Neuronal stem cell (in vitro differentiated cells): ENCODE results near the gene HSD17B8.
A peak's percentile ranks its signal among the peaks of the same experiment; 100 is the strongest.
"Not testable (repeated sequence)": the region's sequence is repeated elsewhere in the genome, so short reads cannot be mapped to it uniquely, and the experiment has no call there.

Source experiments
- DNase-seq: peaks from one replicate; pipeline ENCODE4 v3.0.0-alpha.2; 2013; ENCODE audit warnings: low spot score
- H2AFZ ChIP-seq: one replicate; pipeline ENCODE4 v1.6.1; 2013; ENCODE audit warnings: mild to moderate bottlenecking, low read length, inconsistent platforms
- H2AK5ac ChIP-seq: 2 replicates; pipeline ENCODE4 v1.6.1; 2013; ENCODE audit warnings: low read depth, mild to moderate bottlenecking, inconsistent platforms, low read length, moderate library complexity, mixed read lengths
- H2BK120ac ChIP-seq: 2 replicates; pipeline ENCODE4 v1.6.1; 2013; ENCODE audit warnings: low read depth, mild to moderate bottlenecking, inconsistent platforms, low read length, moderate library complexity, mixed read lengths
- H2BK12ac ChIP-seq: one replicate; pipeline ENCODE4 v1.6.1; 2013; ENCODE audit warnings: low read length, inconsistent platforms
- H2BK15ac ChIP-seq: 2 replicates; pipeline ENCODE4 v1.6.1; 2013; ENCODE audit warnings: mild to moderate bottlenecking, low read length, inconsistent platforms, mixed read lengths
- H2BK5ac ChIP-seq: one replicate; pipeline ENCODE4 v1.6.1; 2013; ENCODE audit warnings: inconsistent platforms, mild to moderate bottlenecking, low read length, moderate library complexity
- H3K14ac ChIP-seq: one replicate; pipeline ENCODE4 v1.6.1; 2013; ENCODE audit warnings: low read length, inconsistent platforms
- H3K18ac ChIP-seq: 2 replicates; pipeline ENCODE4 v1.6.1; 2013; ENCODE audit warnings: low read length, inconsistent platforms
- H3K23ac ChIP-seq: 2 replicates; pipeline ENCODE4 v1.6.1; 2013; ENCODE audit warnings: low read depth, mild to moderate bottlenecking, mixed read lengths, low read length, inconsistent platforms; ENCODE audit not compliant: poor library complexity
- H3K27ac ChIP-seq: replicated peaks from 3 replicates; pipeline ENCODE4 v1.5.1; 2013; ENCODE audit warnings: low read length, inconsistent platforms
- H3K27me3 ChIP-seq, 3 experiments: 2 replicates each; pipeline ENCODE4 v1.6.1; 2013; ENCODE audit warnings: low read length in 3 of 3, mild to moderate bottlenecking in 2 of 3, inconsistent platforms in 1 of 3, low read depth in 1 of 3, mixed read lengths in 1 of 3, moderate library complexity in 1 of 3; ENCODE audit not compliant: control insufficient read depth in 3 of 3, insufficient read depth in 3 of 3
- H3K36me3 ChIP-seq, 2 donors: replicated peaks in 1 of 2; 2 replicates each; pipeline ENCODE4 v1.6.1; 2013; ENCODE audit warnings: low read length in 2 of 2; ENCODE audit not compliant: control insufficient read depth in 2 of 2, insufficient read depth in 2 of 2
- H3K4ac ChIP-seq: 2 replicates; pipeline ENCODE4 v1.6.1; 2013; ENCODE audit warnings: inconsistent platforms, mild to moderate bottlenecking, low read length, moderate library complexity
- H3K4me1 ChIP-seq, 2 donors: 1 replicate in 1 of 2; 2 replicates in 1 of 2; pipeline ENCODE4 v1.6.1; 2013; ENCODE audit warnings: low read length in 2 of 2, low read depth in 1 of 2; ENCODE audit not compliant: control insufficient read depth in 2 of 2, insufficient read depth in 1 of 2
- H3K4me2 ChIP-seq: one replicate; pipeline ENCODE4 v1.6.1; 2013; ENCODE audit warnings: mild to moderate bottlenecking, low read length, inconsistent platforms; ENCODE audit not compliant: insufficient read depth, poor library complexity, severe bottlenecking
- H3K4me3 ChIP-seq, 2 donors: 2 replicates each; pipeline ENCODE4 v1.5.1; 2013; ENCODE audit warnings: low read length in 2 of 2, mild to moderate bottlenecking in 2 of 2, inconsistent platforms in 1 of 2, moderate library complexity in 1 of 2
- H3K79me1 ChIP-seq: one replicate; pipeline ENCODE4 v1.6.1; 2013; ENCODE audit warnings: low read depth, mild to moderate bottlenecking, inconsistent platforms, low read length, moderate library complexity
- H3K9ac ChIP-seq: one replicate; pipeline ENCODE4 v1.6.1; 2013; ENCODE audit warnings: mild to moderate bottlenecking, low read depth, low read length, inconsistent platforms; ENCODE audit not compliant: poor library complexity
- H3K9me3 ChIP-seq, 2 donors: replicated peaks in 1 of 2; 2 replicates each; pipeline versions ENCODE3 to v1.6.1; 2013; ENCODE audit warnings: low read length in 2 of 2, mild to moderate bottlenecking in 2 of 2, inconsistent platforms in 1 of 2, low read depth in 1 of 2, mixed read lengths in 1 of 2, moderate library complexity in 1 of 2; ENCODE audit not compliant: control insufficient read depth in 2 of 2, insufficient read depth in 1 of 2
- H4K8ac ChIP-seq: one replicate; pipeline ENCODE4 v1.6.1; 2013; ENCODE audit warnings: low read depth, mild to moderate bottlenecking, inconsistent platforms, low read length, moderate library complexity
- H4K91ac ChIP-seq: one replicate; pipeline ENCODE4 v1.6.1; 2013; ENCODE audit warnings: low read length, low read depth, mild to moderate bottlenecking, inconsistent platforms; ENCODE audit not compliant: poor library complexity
- WGBS, 2 donors: extraction: QIAGEN DNeasy Blood & Tissue Kit; methylation state at CpG; one replicate each; pipeline ENCODE4 v1.1.7; 2013; ENCODE audit warnings: missing lambda C conversion rate in 2 of 2, mixed read lengths in 1 of 2; ENCODE audit not compliant: insufficient read length in 2 of 2, insufficient replicate concordance in 1 of 2; ENCODE audit errors: extremely low coverage in 2 of 2; 5-methylcytosine and 5-hydroxymethylcytosine counted together

The HSD17B8 gene

DNA sequence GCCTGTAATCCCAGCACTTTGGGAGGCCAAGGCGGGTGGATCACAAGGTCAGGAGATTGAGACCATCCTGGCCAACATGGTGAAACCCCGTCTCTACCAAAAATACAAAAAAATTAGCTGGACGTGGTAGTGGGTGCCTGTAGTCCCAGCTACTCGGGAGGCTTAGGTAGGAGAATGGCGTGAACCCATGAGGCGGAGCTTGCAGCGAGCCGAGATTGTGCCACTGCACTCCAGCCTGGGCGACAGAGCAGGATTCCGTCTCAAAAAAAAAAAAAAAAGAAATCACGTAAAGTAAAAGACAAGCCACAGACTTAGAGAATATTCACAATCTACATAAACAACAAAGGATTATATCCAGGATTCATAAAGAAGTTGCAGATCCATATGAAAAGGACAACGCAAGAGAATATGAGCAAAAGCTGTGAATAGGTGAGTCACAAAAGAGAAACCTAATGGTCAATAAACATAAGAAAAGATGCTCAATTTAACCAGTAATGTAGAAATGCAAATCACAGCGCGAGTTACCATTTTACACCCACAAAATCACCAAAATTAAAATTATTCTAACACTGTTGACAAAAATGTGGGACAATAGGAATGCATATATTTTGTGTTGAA is 22.2 kb downstream of the HSD17B8 start:
- not testable (repeated sequence) for DNase-seq, H3K4me2 ChIP-seq, H3K23ac ChIP-seq, H3K4ac ChIP-seq, H2AK5ac ChIP-seq, H4K8ac ChIP-seq, H2BK12ac ChIP-seq, H3K14ac ChIP-seq, H3K27ac ChIP-seq, H3K36me3 ChIP-seq, H3K4me1 ChIP-seq, H2BK5ac ChIP-seq, H3K79me1 ChIP-seq, H3K18ac ChIP-seq, H2AFZ ChIP-seq, H2BK120ac ChIP-seq, H3K9ac ChIP-seq, H2BK15ac ChIP-seq, H3K4me3 ChIP-seq, H4K91ac ChIP-seq, H3K9me3 ChIP-seq
- peaks cover 0 to 18% (median 0%) of the 10 kb centered on the region in 3 experiments for H3K27me3 ChIP-seq
- no CpG with 5 or more reads among the region's 14 CpGs for WGBS, 2 donors

DNA sequence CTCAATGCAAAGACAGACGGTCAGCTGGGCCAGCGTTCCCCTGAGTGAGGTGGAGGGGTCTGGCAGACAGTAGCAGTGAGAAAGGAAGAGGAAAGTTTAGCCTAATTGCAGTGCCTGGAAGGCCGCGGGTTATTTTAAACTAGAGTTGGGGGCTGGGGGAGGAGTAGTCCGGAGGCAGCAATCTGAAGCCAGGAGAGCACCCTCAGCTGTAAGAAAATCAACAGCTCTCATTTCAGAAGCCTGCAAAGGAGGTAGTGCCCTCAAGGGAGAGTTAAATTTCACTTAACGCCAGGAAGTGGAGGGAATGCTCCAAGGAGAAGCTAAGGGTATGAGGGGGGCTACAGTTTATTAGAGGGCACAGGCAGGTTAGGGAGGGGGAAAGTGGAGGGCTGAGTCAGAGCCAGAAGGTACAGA is 30.8 kb downstream of the HSD17B8 start:
- no peak overlapping the region for H2BK12ac ChIP-seq
- no peak overlapping the region for H4K91ac ChIP-seq
- no peak overlapping the region for H3K27ac ChIP-seq
- H4K8ac ChIP-seq, result no peak overlapping the region
- H3K4me2 ChIP-seq, result no peak overlapping the region
- peaks cover 0 to 4% of the 10 kb centered on the region in 2 donors for H3K4me1 ChIP-seq
- no peak overlapping the region for H3K9ac ChIP-seq
- H3K4ac ChIP-seq, result no peak overlapping the region
- no peak overlapping the region for H3K14ac ChIP-seq
- H2BK5ac ChIP-seq, result no peak overlapping the region
- no peaks in the 10 kb centered on the region for H3K9me3 ChIP-seq
- H2BK15ac ChIP-seq, result no peak overlapping the region
- no peak overlapping the region for H2AK5ac ChIP-seq
- DNase-seq, result no peak
- H3K36me3 ChIP-seq, result no peaks in the 10 kb centered on the region
- no peaks in the 10 kb centered on the region for H3K79me1 ChIP-seq
- no peak overlapping the region for H2BK120ac ChIP-seq
- no peak overlapping the region for H3K4me3 ChIP-seq
- peak overlapping the region; percentile 83 for H2AFZ ChIP-seq
- no peak overlapping the region for H3K23ac ChIP-seq
- H3K18ac ChIP-seq, result no peak overlapping the region
- no CpG with 5 or more reads among the region's 6 CpGs for WGBS, 2 donors
- peaks cover 0 to 35% (median 0%) of the 10 kb centered on the region in 3 experiments for H3K27me3 ChIP-seq

DNA sequence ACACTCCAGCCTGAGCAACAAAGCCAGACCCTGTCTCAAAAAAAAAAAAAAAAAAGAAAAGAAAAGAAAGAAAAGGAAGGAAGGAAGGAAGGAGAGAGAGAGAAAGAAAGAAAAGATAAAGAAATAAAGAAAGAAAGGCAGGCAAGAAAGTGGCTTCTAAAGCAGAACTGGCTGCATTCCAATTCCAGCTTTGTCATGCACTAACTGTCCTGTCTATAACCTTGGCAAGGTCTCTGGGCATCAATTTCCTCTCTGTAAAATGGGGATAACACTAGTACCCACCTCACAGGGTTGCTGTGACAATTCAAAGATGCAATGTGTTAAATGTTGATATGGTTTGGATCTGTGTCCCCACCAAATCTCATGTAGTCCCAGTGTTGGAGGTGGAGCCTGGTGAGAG is 31.9 kb downstream of the HSD17B8 start:
- H3K9ac ChIP-seq, result no peak overlapping the region
- no peak overlapping the region for H2BK5ac ChIP-seq
- DNase-seq, result no peak
- peaks cover 0 to 4% of the 10 kb centered on the region in 2 donors for H3K4me1 ChIP-seq
- no peak overlapping the region for H2AFZ ChIP-seq
- no peaks in the 10 kb centered on the region for H3K9me3 ChIP-seq
- no peak overlapping the region for H2AK5ac ChIP-seq
- H2BK12ac ChIP-seq, result no peak overlapping the region
- H4K91ac ChIP-seq, result no peak overlapping the region
- H3K18ac ChIP-seq, result no peak overlapping the region
- no peak overlapping the region for H3K23ac ChIP-seq
- no peak overlapping the region for H3K27ac ChIP-seq
- H2BK15ac ChIP-seq, result no peak overlapping the region
- no peak overlapping the region for H4K8ac ChIP-seq
- no peaks in the 10 kb centered on the region for H3K79me1 ChIP-seq
- no peak overlapping the region for H3K14ac ChIP-seq
- H3K4me2 ChIP-seq, result no peak overlapping the region
- H3K36me3 ChIP-seq, result no peaks in the 10 kb centered on the region
- H3K27me3 ChIP-seq, result peaks cover 0 to 28% (median 0%) of the 10 kb centered on the region in 3 experiments
- H3K4me3 ChIP-seq, result no peak overlapping the region
- no peak overlapping the region for H2BK120ac ChIP-seq
- no peak overlapping the region for H3K4ac ChIP-seq

DNA sequence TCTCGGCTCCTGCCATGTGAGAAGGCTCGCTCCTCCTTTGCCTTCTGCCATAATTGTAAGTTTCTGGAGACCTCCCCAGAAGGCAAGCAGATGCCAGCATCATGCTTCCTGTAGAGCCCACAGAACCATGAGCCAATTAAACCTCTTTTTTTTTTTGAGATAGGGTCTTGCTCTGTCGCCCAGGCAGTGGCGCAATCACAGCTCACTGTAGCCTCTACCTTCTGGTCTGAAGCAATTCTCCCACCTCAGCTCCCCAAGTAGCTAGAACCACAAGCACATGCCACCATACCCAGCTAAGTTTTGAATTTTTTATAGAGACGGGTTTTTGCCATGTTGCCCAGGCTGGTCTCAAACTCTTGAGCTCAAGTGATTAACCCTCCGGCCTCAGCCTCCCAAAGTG is 32.4 kb downstream of the HSD17B8 start:
- Histone ChIP-seq H3K27ac (no peak overlapping the region), H3K36me3 (no peaks in the 10 kb centered on the region), H3K27me3 (peaks cover 0 to 25% (median 0%) of the 10 kb centered on the region in 3 experiments), H3K4me2 (no peak overlapping the region), H3K23ac (no peak overlapping the region), H3K4me3 (no peak overlapping the region), H4K91ac (no peak overlapping the region), H3K4ac (no peak overlapping the region), H3K79me1 (no peaks in the 10 kb centered on the region), H3K9me3 (no peaks in the 10 kb centered on the region), H2AK5ac (no peak overlapping the region), H3K9ac (no peak overlapping the region), H4K8ac (no peak overlapping the region), H2AFZ (no peak overlapping the region), H2BK15ac (no peak overlapping the region), H3K14ac (no peak overlapping the region), H3K4me1 (peaks cover 0 to 4% of the 10 kb centered on the region in 2 donors), H2BK120ac (no peak overlapping the region), H3K18ac (no peak overlapping the region), H2BK5ac (no peak overlapping the region), H2BK12ac (no peak overlapping the region)
- DNase-seq, result no peak
- no CpG with 5 or more reads among the region's 6 CpGs for WGBS, 2 donors
